OCI-LY7 (cell line): Measurements from ENCODE around the gene ANP32E.

Experiments
- EZH2phosphoT487 ChIP-seq: fragments of 200-600 bp; sonication (generic); IDR thresholded peaks from 2 replicates; pipeline ENCODE4 v1.6.1; 2018; ENCODE audit warnings: low read depth, borderline replicate concordance, mild to moderate bottlenecking, mixed run types, antibody characterized with exemption, low read length, moderate library complexity, mixed read lengths
- TF ChIP-seq, protein P1 (sequence below): fragments of 200-600 bp; sonication (generic); conservative IDR thresholded peaks from 2 replicates; pipeline ENCODE4 v1.5.1; 2014; ENCODE audit warnings: mild to moderate bottlenecking, antibody characterized with exemption, low read length, moderate library complexity, mixed read lengths

DNA sequence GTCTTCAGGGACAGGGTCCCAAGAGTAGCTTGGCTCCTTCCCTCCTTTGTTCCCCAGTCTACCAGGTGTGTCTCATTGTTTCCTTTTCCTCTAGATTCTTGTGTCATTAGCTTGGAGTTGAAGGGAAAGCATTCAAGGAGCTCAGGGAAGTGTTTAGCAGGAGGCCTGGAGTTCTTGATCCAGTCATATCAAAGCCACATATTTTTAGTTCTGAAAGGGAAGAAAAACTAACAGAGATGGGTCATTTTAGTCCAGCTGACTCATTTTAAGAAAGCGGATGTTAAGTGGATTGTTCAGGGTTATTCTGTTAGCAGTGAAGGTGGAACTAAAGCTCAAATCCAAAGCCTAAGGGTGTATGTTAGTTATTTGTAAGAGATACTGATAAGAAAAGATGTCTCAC is 37.4 kb upstream of the ANP32E start:
- TF ChIP-seq, protein P1, sequence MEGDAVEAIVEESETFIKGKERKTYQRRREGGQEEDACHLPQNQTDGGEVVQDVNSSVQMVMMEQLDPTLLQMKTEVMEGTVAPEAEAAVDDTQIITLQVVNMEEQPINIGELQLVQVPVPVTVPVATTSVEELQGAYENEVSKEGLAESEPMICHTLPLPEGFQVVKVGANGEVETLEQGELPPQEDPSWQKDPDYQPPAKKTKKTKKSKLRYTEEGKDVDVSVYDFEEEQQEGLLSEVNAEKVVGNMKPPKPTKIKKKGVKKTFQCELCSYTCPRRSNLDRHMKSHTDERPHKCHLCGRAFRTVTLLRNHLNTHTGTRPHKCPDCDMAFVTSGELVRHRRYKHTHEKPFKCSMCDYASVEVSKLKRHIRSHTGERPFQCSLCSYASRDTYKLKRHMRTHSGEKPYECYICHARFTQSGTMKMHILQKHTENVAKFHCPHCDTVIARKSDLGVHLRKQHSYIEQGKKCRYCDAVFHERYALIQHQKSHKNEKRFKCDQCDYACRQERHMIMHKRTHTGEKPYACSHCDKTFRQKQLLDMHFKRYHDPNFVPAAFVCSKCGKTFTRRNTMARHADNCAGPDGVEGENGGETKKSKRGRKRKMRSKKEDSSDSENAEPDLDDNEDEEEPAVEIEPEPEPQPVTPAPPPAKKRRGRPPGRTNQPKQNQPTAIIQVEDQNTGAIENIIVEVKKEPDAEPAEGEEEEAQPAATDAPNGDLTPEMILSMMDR: no peak
- no peak for TF ChIP-seq EZH2phosphoT487
